GM12801 (cell line): ENCODE results near the gene ACTL6B.

Experiments used
- TF ChIP-seq, protein P1 (sequence below): IDR thresholded peaks from one replicate; pipeline ENCODE4 v1.5.1; 2011; ENCODE audit warnings: control low read depth; ENCODE audit not compliant: insufficient read length; ENCODE audit errors: extremely low read depth

Gene ACTL6B

DNA sequence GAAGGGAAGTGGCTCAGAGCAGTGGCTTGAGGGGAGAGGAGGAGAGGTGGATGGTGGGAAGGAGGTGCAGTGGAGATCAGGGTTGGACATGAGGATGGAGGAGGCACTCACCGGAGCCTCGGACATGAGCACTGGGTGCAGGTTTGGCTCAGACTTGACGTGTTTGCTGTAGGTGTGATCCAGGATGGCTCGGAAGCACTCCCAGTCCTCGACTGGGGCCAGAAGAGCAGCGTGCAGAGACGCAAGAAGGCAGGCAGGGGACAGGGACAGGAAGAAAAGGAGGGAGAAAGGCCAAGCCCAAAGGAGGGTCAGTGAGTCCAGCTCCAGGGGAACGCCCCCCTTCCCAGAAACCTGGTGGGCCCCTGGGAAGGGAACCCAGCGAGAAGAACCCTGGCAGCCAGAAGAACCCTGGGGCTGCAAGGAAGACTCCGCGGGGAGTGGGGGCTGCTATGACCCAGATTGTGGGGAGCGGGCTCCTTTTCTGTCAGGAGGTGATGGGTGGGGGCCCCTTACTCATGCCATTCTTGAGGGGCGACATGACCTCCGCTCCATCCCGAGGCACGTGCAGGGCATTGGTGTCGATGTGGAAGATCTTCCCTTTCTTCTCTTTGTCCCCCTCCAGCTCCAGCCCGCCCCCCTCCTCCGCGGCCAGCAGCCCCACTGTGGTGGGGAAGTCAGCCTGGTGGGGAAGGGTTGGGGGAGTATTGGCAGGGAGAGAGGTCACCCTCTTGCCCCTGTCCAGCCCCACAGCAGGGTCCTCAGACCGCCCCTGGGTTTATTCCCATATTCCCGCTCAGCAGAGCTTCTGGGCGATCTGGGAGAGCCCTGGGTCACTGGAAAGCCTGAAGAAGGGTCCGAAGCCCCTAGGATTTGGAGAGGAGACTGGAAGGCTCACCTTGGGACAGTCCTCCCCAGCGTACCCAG, 1.1 kb downstream of the ACTL6B start:
- TF ChIP-seq, protein P1, sequence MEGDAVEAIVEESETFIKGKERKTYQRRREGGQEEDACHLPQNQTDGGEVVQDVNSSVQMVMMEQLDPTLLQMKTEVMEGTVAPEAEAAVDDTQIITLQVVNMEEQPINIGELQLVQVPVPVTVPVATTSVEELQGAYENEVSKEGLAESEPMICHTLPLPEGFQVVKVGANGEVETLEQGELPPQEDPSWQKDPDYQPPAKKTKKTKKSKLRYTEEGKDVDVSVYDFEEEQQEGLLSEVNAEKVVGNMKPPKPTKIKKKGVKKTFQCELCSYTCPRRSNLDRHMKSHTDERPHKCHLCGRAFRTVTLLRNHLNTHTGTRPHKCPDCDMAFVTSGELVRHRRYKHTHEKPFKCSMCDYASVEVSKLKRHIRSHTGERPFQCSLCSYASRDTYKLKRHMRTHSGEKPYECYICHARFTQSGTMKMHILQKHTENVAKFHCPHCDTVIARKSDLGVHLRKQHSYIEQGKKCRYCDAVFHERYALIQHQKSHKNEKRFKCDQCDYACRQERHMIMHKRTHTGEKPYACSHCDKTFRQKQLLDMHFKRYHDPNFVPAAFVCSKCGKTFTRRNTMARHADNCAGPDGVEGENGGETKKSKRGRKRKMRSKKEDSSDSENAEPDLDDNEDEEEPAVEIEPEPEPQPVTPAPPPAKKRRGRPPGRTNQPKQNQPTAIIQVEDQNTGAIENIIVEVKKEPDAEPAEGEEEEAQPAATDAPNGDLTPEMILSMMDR: no peak

DNA sequence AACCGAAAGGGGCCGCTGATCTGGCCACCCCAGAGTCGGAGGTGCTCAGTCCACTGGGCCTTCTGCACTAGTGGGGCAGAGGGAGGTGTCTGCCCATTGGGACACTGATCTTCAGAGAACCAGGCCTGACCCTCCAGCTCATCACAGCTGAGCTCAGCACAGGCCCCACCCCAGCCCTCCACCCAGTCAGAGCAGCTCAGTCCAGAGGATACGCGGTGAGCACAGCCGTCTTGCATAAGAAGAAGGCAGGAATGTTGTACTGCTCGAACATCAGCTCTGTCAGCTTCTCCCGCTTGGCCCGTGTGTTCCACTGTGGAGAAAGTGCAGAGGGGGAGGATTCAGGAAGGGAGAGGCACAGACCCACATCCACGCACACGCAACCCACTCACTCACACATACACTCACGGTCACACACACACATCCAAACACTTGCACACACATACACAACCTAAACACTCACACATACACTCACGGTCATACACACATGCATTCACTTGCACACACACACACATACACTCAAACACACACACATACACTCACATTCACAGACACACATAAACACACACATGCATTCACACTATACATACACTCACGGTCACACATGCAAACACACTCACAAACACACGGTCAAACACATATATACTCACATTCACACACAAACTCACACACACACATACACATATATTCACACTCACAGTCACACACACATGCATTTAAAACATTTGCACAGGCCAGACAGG, 6.3 kb downstream of the ACTL6B start:
- TF ChIP-seq, protein P1: no peak

DNA sequence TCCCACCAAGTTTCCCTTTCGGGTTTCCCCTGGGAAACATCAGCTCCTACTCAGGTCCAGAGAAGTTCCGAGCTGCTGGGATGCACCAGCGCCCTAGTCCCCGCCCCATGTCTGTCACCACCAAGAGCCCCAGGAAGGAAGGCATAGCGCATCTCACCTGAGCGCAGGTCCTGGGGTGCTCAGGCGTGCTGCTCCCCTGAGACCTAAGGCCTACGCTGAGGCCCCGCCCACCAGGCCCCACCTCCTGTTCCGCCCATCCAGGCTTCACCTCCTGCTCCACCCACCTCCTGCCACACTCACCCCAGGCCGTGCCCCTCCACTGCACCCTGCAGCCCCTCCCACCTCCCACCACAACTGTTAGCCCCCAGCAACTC, 13.7 kb downstream of the ACTL6B start:
- TF ChIP-seq, protein P1: no peak

DNA sequence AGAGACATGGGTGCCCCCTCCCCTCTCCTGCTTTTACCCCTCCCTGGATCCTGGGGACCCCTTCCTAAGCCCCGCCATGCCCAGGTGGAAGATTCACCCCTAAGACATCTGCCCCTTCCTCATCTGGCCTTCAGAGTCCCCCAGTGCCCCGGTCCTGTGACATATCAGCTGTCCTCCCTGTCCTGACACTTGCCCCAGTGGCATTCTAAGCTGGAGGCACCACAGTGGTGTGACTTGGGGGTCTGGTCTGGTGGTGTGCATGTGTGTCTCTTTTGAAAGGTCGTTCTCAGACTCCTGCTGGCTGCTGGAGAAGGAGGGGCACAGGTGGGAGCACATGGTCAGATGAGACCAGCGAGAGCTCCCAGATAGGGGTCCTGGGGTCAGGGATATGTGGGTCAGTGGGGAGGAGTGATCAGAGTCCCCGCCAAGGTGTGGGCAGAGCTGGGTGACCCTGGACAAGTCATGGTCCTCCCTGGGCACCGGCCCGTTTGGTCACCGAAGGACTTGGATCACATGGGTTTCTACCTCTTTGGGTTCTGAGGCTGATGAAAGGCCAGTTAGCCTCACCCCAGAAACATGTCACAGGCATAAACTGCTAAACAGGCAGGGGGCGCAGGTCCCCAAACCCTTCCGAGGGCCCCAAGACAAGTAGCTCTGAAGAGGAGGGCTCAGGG, 14.3 kb downstream of the ACTL6B start:
- TF ChIP-seq, protein P1: no peak

DNA sequence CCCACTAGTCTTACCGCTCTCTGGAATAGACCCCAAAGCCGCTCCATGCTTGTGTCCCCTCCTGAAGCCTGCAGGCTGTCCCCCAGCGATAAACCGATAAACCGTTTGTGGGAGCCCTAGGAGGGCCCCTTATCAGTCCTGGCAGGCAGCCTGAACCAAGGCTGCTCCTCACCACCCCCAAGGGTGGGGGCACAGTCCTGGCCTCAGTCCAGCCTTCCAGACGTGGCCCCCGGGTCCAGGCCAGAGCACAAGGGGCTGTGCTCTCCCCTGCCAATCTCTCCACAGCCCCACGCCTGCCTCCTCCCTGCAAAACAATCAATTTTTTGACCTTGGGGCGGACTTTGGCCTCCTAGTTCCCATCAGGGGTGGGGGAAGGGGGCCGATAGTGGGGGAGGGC, 14.8 kb downstream of the ACTL6B start, which contains the start of gene TFR2:
TFR2 (minus strand) TSS at position 90 of the 397 bp plus-strand sequence; CDS start at position 47, 43 bp downstream.
- TF ChIP-seq, protein P1: no peak

DNA sequence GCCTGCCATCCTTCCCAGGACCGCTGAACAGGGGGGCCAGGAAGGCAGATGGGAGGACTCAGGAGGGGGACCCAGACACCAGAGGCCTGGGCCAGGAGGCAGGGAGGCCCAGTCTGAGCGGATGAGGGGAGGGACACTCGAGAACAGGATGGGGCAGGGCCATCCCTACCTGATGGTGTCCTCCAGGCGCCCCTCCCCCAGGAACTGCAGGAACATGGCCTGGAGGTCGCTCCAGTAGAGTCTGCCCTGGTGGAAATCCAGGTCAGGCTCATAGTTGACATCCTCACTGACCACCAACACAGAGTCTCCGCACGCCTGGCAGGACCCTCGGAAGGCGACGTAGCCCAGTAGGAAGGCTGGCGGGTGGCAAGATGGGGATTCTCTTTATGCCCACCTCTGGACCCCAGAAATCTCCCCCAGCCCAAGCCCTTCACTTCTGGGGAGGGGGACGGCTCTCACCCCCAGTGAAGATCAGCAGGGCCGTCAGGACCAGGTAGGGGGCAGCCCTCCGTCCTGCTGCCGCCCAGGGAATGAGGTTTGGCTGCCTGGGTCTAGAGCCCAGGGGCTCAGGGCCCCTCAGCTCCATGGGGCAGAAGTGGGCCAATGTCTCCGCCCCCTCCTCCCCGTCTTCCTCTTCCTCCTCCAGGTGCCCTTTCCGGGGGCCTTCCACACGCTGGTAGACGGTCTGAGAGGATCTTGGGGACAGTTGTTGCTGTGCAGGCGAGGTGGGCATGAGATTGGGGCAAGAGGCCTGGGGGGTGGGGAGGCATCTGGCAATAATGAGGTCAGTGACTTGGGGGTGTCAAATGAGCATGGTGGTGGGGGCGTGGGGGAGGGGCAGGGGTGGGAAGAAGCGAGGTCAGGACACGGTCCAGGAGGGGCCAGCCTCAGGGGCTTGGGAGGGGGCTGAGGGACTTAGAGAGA, 15.5 kb downstream of the ACTL6B start:
- TF ChIP-seq, protein P1: no peak
